HEK293 (cell line): ENCODE results near the gene UBASH3B.

Experiments
- CTCF ChIA-PET: fragments of 350-600 bp; formaldehyde crosslinking; extraction: SDS; loops from one replicate; lab custom pipeline; 2021; ENCODE audit warnings: antibody characterized with exemption; lab: Yijun Ruan, JAX
- POLR2A ChIA-PET: fragments of 300-600 bp; formaldehyde crosslinking; extraction: SDS; loops from one replicate; lab custom pipeline; 2020; ENCODE audit warnings: antibody characterized with exemption, inconsistent platforms; lab: Yijun Ruan, JAX
- H3K27ac ChIP-seq: fragments of 200-500 bp; sonication (Bioruptor generic); 2 replicates; pipeline ENCODE4 v1.5.1; 2014; ENCODE audit warnings: low read depth, low read length, control low read depth, inconsistent platforms; ENCODE audit errors: extremely low read depth
- H3K36me3 ChIP-seq, 2 experiments: fragments of 200-500 bp in 1 of 2; sonication (Bioruptor generic) in 1 of 2; 1 replicate in 1 of 2; 2 replicates in 1 of 2; pipeline ENCODE4 v1.5.1; 2014 to 2017; ENCODE audit warnings: inconsistent platforms in 2 of 2, low read length in 2 of 2; ENCODE audit not compliant: control insufficient read depth in 2 of 2, insufficient read depth in 1 of 2
- H3K4me1 ChIP-seq: fragments of 200-500 bp; sonication (Bioruptor generic); 2 replicates; pipeline ENCODE4 v1.5.1; 2014; ENCODE audit warnings: mild to moderate bottlenecking, low read length, inconsistent platforms; ENCODE audit not compliant: control insufficient read depth, insufficient read depth
- H3K4me3 ChIP-seq: 2 replicates; pipeline ENCODE4 v1.5.1; 2011; ENCODE audit warnings: low read depth, mild to moderate bottlenecking, control low read depth, low read length, moderate library complexity
- H3K9me3 ChIP-seq: fragments of 200-500 bp; sonication (Bioruptor generic); 2 replicates; pipeline ENCODE4 v1.5.1; 2014; ENCODE audit warnings: low read depth, low read length, inconsistent platforms; ENCODE audit not compliant: control insufficient read depth, insufficient read depth
- GLIS2 ChIP-seq: fragments of 450-650 bp; formaldehyde crosslinking; IDR thresholded peaks from 2 replicates; pipeline ENCODE4 v1.5.1; 2016; ENCODE audit warnings: missing biosample characterization, missing genetic modification characterization
- HOXD13 ChIP-seq: sonication (generic); formaldehyde crosslinking; IDR thresholded peaks from 2 replicates; pipeline ENCODE4 v1.8.0; 2022; ENCODE audit warnings: missing genetic modification reagents, borderline replicate concordance
- INSM2 ChIP-seq: fragments of 450-650 bp; formaldehyde crosslinking; IDR thresholded peaks from 2 replicates; pipeline ENCODE4 v1.5.1; 2016; ENCODE audit warnings: missing biosample characterization, missing genetic modification characterization
- KLF17 ChIP-seq: fragments of 450-650 bp; formaldehyde crosslinking; IDR thresholded peaks from 2 replicates; pipeline ENCODE4 v1.5.1; 2016; ENCODE audit warnings: missing biosample characterization, missing genetic modification characterization
- PATZ1 ChIP-seq: fragments of 450-650 bp; formaldehyde crosslinking; IDR thresholded peaks from 2 replicates; pipeline ENCODE4 v1.5.1; 2016; ENCODE audit warnings: missing biosample characterization, missing genetic modification characterization
- PRDM1 ChIP-seq: fragments of 450-650 bp; formaldehyde crosslinking; IDR thresholded peaks from 2 replicates; pipeline ENCODE4; 2016; ENCODE audit warnings: missing biosample characterization, missing genetic modification characterization
- PRDM4 ChIP-seq: fragments of 450-650 bp; formaldehyde crosslinking; IDR thresholded peaks from 2 replicates; pipeline ENCODE4 v1.5.1; 2017; ENCODE audit warnings: missing biosample characterization, missing genetic modification characterization
- SP2 ChIP-seq: fragments of 450-650 bp; formaldehyde crosslinking; IDR thresholded peaks from 2 replicates; pipeline ENCODE4 v1.5.1; 2016; ENCODE audit warnings: missing biosample characterization, missing genetic modification characterization
- SP3 ChIP-seq: fragments of 450-650 bp; formaldehyde crosslinking; IDR thresholded peaks from 2 replicates; pipeline ENCODE4 v1.5.1; 2016; ENCODE audit warnings: missing biosample characterization, missing genetic modification characterization
- ZEB2 ChIP-seq: fragments of 450-650 bp; formaldehyde crosslinking; IDR thresholded peaks from 2 replicates; pipeline ENCODE4 v1.5.1; 2016; ENCODE audit warnings: missing biosample characterization, missing genetic modification characterization
- ZNF155 ChIP-seq: fragments of 450-650 bp; formaldehyde crosslinking; IDR thresholded peaks from 2 replicates; pipeline ENCODE4 v1.5.1; 2016; ENCODE audit warnings: missing biosample characterization, missing genetic modification characterization
- ZNF221 ChIP-seq: fragments of 450-650 bp; formaldehyde crosslinking; IDR thresholded peaks from 2 replicates; pipeline ENCODE4 v1.5.1; 2017; ENCODE audit warnings: missing biosample characterization, missing genetic modification characterization, borderline replicate concordance
- ZNF239 ChIP-seq: fragments of 450-650 bp; formaldehyde crosslinking; IDR thresholded peaks from 2 replicates; pipeline ENCODE4 v1.5.1; 2016; ENCODE audit warnings: missing biosample characterization, missing genetic modification characterization
- ZNF280D ChIP-seq: fragments of 450-650 bp; formaldehyde crosslinking; IDR thresholded peaks from 2 replicates; pipeline ENCODE4 v1.5.1; 2016; ENCODE audit warnings: missing biosample characterization, missing genetic modification characterization
- ZNF324 ChIP-seq: fragments of 450-650 bp; formaldehyde crosslinking; IDR thresholded peaks from 2 replicates; pipeline ENCODE4 v1.5.1; 2016; ENCODE audit warnings: missing biosample characterization, missing genetic modification characterization
- ZNF341 ChIP-seq: fragments of 450-650 bp; formaldehyde crosslinking; IDR thresholded peaks from 2 replicates; pipeline ENCODE4; 2016; ENCODE audit warnings: low read depth, missing biosample characterization, missing genetic modification characterization
- ZNF558 ChIP-seq: fragments of 450-650 bp; formaldehyde crosslinking; IDR thresholded peaks from 2 replicates; pipeline ENCODE4 v1.5.1; 2016; ENCODE audit warnings: missing biosample characterization, missing genetic modification characterization
- ZNF580 ChIP-seq: fragments of 450-650 bp; formaldehyde crosslinking; IDR thresholded peaks from 2 replicates; pipeline ENCODE4 v1.5.1; 2016; ENCODE audit warnings: missing biosample characterization, missing genetic modification characterization
- ZNF623 ChIP-seq: fragments of 450-650 bp; formaldehyde crosslinking; IDR thresholded peaks from 2 replicates; pipeline ENCODE4 v1.5.1; 2016; ENCODE audit warnings: missing biosample characterization, missing genetic modification characterization
- ZNF626 ChIP-seq: fragments of 450-650 bp; sonication (Bioruptor Pico); formaldehyde crosslinking; IDR thresholded peaks from 2 replicates; pipeline ENCODE4 v1.5.1; 2018; ENCODE audit warnings: missing biosample characterization, missing genetic modification characterization, inconsistent platforms
- ZNF670 ChIP-seq: fragments of 450-650 bp; formaldehyde crosslinking; IDR thresholded peaks from 2 replicates; pipeline ENCODE4 v1.5.1; 2016; ENCODE audit warnings: missing biosample characterization, missing genetic modification characterization, low read depth
- ZNF707 ChIP-seq: fragments of 450-650 bp; formaldehyde crosslinking; IDR thresholded peaks from 2 replicates; pipeline ENCODE4 v1.5.1; 2016; ENCODE audit warnings: missing biosample characterization, missing genetic modification characterization
- ZNF768 ChIP-seq: fragments of 450-650 bp; formaldehyde crosslinking; IDR thresholded peaks from 2 replicates; pipeline ENCODE4 v1.5.1; 2018; ENCODE audit warnings: missing biosample characterization, mild to moderate bottlenecking, missing genetic modification characterization
- ZNF837 ChIP-seq: fragments of 450-650 bp; formaldehyde crosslinking; IDR thresholded peaks from 2 replicates; pipeline ENCODE4 v1.5.1; 2016; ENCODE audit warnings: missing biosample characterization, missing genetic modification characterization
- ZSCAN5A ChIP-seq: fragments of 450-650 bp; formaldehyde crosslinking; IDR thresholded peaks from 2 replicates; pipeline ENCODE4 v1.5.1; 2016; ENCODE audit warnings: missing biosample characterization, missing genetic modification characterization

UBASH3B gene

GRCh38 chr11:122745111-122745510 is 89.6 kb downstream of the UBASH3B start:
- H3K4me3 ChIP-seq: no peak overlapping the region
- TF ChIP-seq ZNF221 (tag by site-specific recombination) (no peak), SP2 (tag by site-specific recombination) (no peak), ZNF324 (tag by site-specific recombination) (no peak), ZNF280D (tag by site-specific recombination) (no peak), PATZ1 (tag by site-specific recombination) (no peak), ZEB2 (tag by site-specific recombination) (no peak), ZNF623 (tag by site-specific recombination) (no peak), ZNF558 (tag by site-specific recombination) (no peak), INSM2 (tag by site-specific recombination) (no peak), ZNF239 (tag by site-specific recombination) (no peak), ZNF707 (tag by site-specific recombination) (no peak), ZNF768 (tag by site-specific recombination) (no peak), GLIS2 (tag by site-specific recombination) (no peak), HOXD13 (CRISPR knock-in tag) (no peak), ZNF626 (tag by site-specific recombination) (no peak), ZNF670 (tag by site-specific recombination) (no peak), ZNF341 (tag by site-specific recombination) (no peak), ZNF580 (tag by site-specific recombination) (no peak)
- POLR2A ChIA-PET: no interaction called here
- no peak overlapping the region for H3K27ac ChIP-seq
- no peaks in the 10 kb centered on the region for H3K4me1 ChIP-seq
- H3K9me3 ChIP-seq: no peaks in the 10 kb centered on the region
- CTCF ChIA-PET: interaction anchor here (1.6 kb wide), 1 partner anchor 108 kb away, joined by 9 read pairs; no protein-coding TSS in a partner anchor
- H3K36me3 ChIP-seq: no peaks in the 10 kb centered on the region

GRCh38 chr11:122746050-122746478 is 90.5 kb downstream of the UBASH3B start:
- H3K4me3 ChIP-seq: no peak overlapping the region
- H3K9me3 ChIP-seq: no peaks in the 10 kb centered on the region
- no peaks in the 10 kb centered on the region for H3K36me3 ChIP-seq
- POLR2A ChIA-PET: no interaction called here
- H3K27ac ChIP-seq: no peak overlapping the region
- CTCF ChIA-PET: interaction anchor here (0.6 to 1.6 kb wide), 2 partner anchors 108 to 112 kb away, joined by 4 to 9 read pairs; no protein-coding TSS in a partner anchor
- no peaks in the 10 kb centered on the region for H3K4me1 ChIP-seq
- no peak for TF ChIP-seq KLF17
- TF ChIP-seq PRDM4 (tag by site-specific recombination): no peak
- no peak for TF ChIP-seq SP3
- no peak for TF ChIP-seq ZNF155 (tag by site-specific recombination)
- no peak for TF ChIP-seq ZSCAN5A (tag by site-specific recombination)
- TF ChIP-seq ZNF837 (tag by site-specific recombination): no peak
- no peak for TF ChIP-seq PRDM1 (tag by site-specific recombination)
